HL-60 (cell line): ENCODE results near the gene CIART.

Experiments
- CTCF ChIP-seq: IDR thresholded peaks from one replicate; pipeline ENCODE4 v1.5.1; 2011; ENCODE audit warnings: low read length, control low read depth, inconsistent platforms; ENCODE audit not compliant: insufficient read depth
- REST ChIP-seq: IDR thresholded peaks from 2 replicates; pipeline ENCODE4 v1.6.1; 2012; ENCODE audit warnings: low read depth; ENCODE audit not compliant: insufficient replicate concordance

- TF ChIP-seq CTCF (no peak), REST (no peak)
Measured at GRCh38 chr1:150263549-150263948, 18.8 kb upstream of the CIART start.
